K562 (cell line): ENCODE data around the gene SCAANT1. TPM values are rescaled to one million over a fixed set of nuclear protein-coding genes. Genes with fewer than 3 reads are reported as not detected.

ENCODE experiments used
- ATAC-seq: fragments of 200-7000 bp; cut with Tn5 transposase; 3 replicates; pipeline ENCODE4 v1.9.1; 2020; ENCODE audit warnings: moderate library complexity
- BruUV-seq: library from RNA; stranded (reverse); fragments of 400-500 nt; replicated peaks from 2 replicates; lab custom pipeline; 2021; lab: Mats Ljungman, UMichigan
- CTCF ChIA-PET: fragments of 300-600 bp; formaldehyde crosslinking; extraction: SDS; loops from one replicate; lab custom pipeline; 2021; ENCODE audit warnings: low intra/inter-chr PET ratio; lab: Yijun Ruan, JAX
- POLR2A ChIA-PET: fragments of 300-600, 350-650 bp; sonication (Branson Sonifier 250); formaldehyde crosslinking; extraction: SDS; loops from one replicate; lab custom pipeline; 2021; ENCODE audit warnings: antibody characterized with exemption, inconsistent platforms; lab: Yijun Ruan, JAX
- DNase-seq, 4 experiments: peaks; one replicate each; pipeline versions ENCODE4 v3.0.0 to v3.0.0-alpha.2; 2011 to 2018; ENCODE audit warnings: low spot score in 3 of 4, mixed read lengths in 3 of 4; ENCODE audit errors: extremely low read depth in 1 of 4
- FAIRE-seq: peaks from 2 replicates; lab custom pipeline; 2011; peaks lifted over from hg19 to GRCh38; lab: Jason Lieb, UNC
- H2AFZ ChIP-seq: 2 replicates; pipeline ENCODE4 v1.6.0; 2011; ENCODE audit warnings: low read depth, low read length, control low read depth, inconsistent platforms
- H3K27ac ChIP-seq: fragments of 200-600 bp; 3 replicates; pipeline ENCODE4 v1.8.0; 2011; ENCODE audit warnings: low read depth, mild to moderate bottlenecking, control low read depth, inconsistent platforms, low read length, moderate library complexity, mixed read lengths; ENCODE audit errors: extremely low read depth
- H3K27me3 ChIP-seq, 2 experiments: fragments of 300-600 bp in 1 of 2; 2 replicates in 1 of 2; 3 replicates in 1 of 2; pipeline versions ENCODE4 v1.6.0 to v1.8.0; 2011; ENCODE audit warnings: inconsistent platforms in 2 of 2, low read length in 2 of 2, mild to moderate bottlenecking in 1 of 2, mixed read lengths in 1 of 2, moderate library complexity in 1 of 2; ENCODE audit not compliant: control insufficient read depth in 2 of 2, insufficient read depth in 2 of 2
- H3K36me3 ChIP-seq: fragments of 300-600 bp; 3 replicates; pipeline ENCODE4 v1.8.0; 2011; ENCODE audit warnings: mild to moderate bottlenecking, low read length, inconsistent platforms; ENCODE audit not compliant: control insufficient read depth, insufficient read depth
- H3K4me1 ChIP-seq, 2 experiments: fragments of 200-600 bp in 1 of 2; replicated peaks in 1 of 2; 2 replicates in 1 of 2; 3 replicates in 1 of 2; pipeline versions ENCODE4 v1.5.1 to v1.8.0; 2011; ENCODE audit warnings: inconsistent platforms in 2 of 2, low read length in 2 of 2, mild to moderate bottlenecking in 1 of 2, mixed read lengths in 1 of 2, moderate library complexity in 1 of 2; ENCODE audit not compliant: control insufficient read depth in 2 of 2, insufficient read depth in 2 of 2
- H3K4me2 ChIP-seq: 2 replicates; pipeline ENCODE4 v1.6.1; 2011; ENCODE audit warnings: low read length, control low read depth, inconsistent platforms, mixed read lengths; ENCODE audit not compliant: insufficient read depth
- H3K4me3 ChIP-seq: fragments of 200-600 bp; sonication (generic), shearing (Covaris generic); 2 replicates; pipeline ENCODE4 v1.5.1; 2016; ENCODE audit warnings: control low read depth, inconsistent platforms
- H3K79me2 ChIP-seq: fragments of 200-600 bp; 3 replicates; pipeline ENCODE4 v1.8.0; 2011; ENCODE audit warnings: low read length, inconsistent platforms; ENCODE audit not compliant: control insufficient read depth, insufficient read depth
- H3K9ac ChIP-seq, 2 experiments: 2 replicates each; pipeline versions ENCODE4 v1.6.0 to v1.6.1; 2011; ENCODE audit warnings: low read depth in 2 of 2, low read length in 2 of 2, control low read depth in 1 of 2, inconsistent platforms in 1 of 2, mild to moderate bottlenecking in 1 of 2, mixed read lengths in 1 of 2; ENCODE audit not compliant: insufficient read depth in 1 of 2
- H3K9me1 ChIP-seq: one replicate; pipeline ENCODE4 v1.6.0; 2011; ENCODE audit warnings: inconsistent platforms, mild to moderate bottlenecking, low read length, moderate library complexity; ENCODE audit not compliant: control insufficient read depth, insufficient read depth
- H3K9me3 ChIP-seq: replicated peaks from 2 replicates; pipeline ENCODE4 v1.5.1; 2011; ENCODE audit warnings: low read depth, low read length, inconsistent platforms; ENCODE audit not compliant: control insufficient read depth, insufficient read depth
- H4K20me1 ChIP-seq: replicated peaks from 2 replicates; pipeline ENCODE4 v1.6.1; 2011; ENCODE audit warnings: low read length, inconsistent platforms, mixed read lengths; ENCODE audit not compliant: control insufficient read depth, insufficient read depth
- HMGXB4 ChIP-seq: sonication (generic); formaldehyde crosslinking; IDR thresholded peaks from 2 replicates; pipeline ENCODE4 v1.8.1; 2023; ENCODE audit warnings: mild to moderate bottlenecking, missing genetic modification reagents
- WGBS: fragments of 100-300 bp; shearing (Covaris generic); methylation state at CpG from one replicate; pipeline ENCODE4 v1.1.6; 2016; ENCODE audit warnings: low coverage, mixed read lengths; ENCODE audit not compliant: insufficient coverage; ENCODE audit errors: missing lambda C conversion rate; 5-methylcytosine and 5-hydroxymethylcytosine counted together
- in situ Hi-C: fragments of 300-500 bp; cut with MboI; formaldehyde crosslinking; loops from 4 replicates; pipeline ENCODE4 v1.15.0; 2018; ENCODE audit warnings: inconsistent platforms, mixed read lengths
- intact Hi-C: fragments of 100-400 bp; cut with micrococcal nuclease; formaldehyde crosslinking; loops from 2 replicates; pipeline ENCODE4 v1.14.2; 2022
- polyA plus RNA-seq, 8 experiments: library from polyadenylated mRNA; depleted of rRNA in 4 of 8; stranded (reverse) in 5 of 8; unstranded in 3 of 8; fragments of >200 nt; fragmentation: Nextera tagmentation in 2 of 8; fragmentation: Illumina TruSeq in 1 of 8; extraction: Ambion mirVana in 2 of 8; extraction: Trizol in 1 of 8; gene quantifications; 2 replicates each; pipeline versions ENCODE4 v1.2.1 to v1.2.3, GENCODE V29; 2011 to 2014; ENCODE audit warnings: inconsistent platforms in 1 of 8, missing spikeins in 1 of 8
- total RNA-seq, 7 experiments: library from RNA; depleted of rRNA in 6 of 7; stranded (reverse); fragments of >200 nt in 6 of 7; fragmentation: Illumina TruSeq in 2 of 7; extraction: Trizol in 2 of 7; gene quantifications; 2 replicates each; pipeline versions ENCODE4 v1.2.1 to v1.2.3, GENCODE V29; 2011 to 2021; ENCODE audit warnings: low replicate concordance in 1 of 7
- TF ChIP-seq, protein P1 (sequence below), 3 experiments: fragments of 200-800 bp in 1 of 3; fragments of 250-450 bp in 1 of 3; fragments of 450-650 bp in 1 of 3; sonication (Bioruptor Pico) in 1 of 3; sonication (Bioruptor generic) in 1 of 3; formaldehyde crosslinking in 1 of 3; IDR thresholded peaks; 2 replicates each; pipeline versions ENCODE4 v1.6.1 to v1.8.0; 2016 to 2022; ENCODE audit warnings: mild to moderate bottlenecking in 2 of 3, missing genetic modification characterization in 2 of 3, missing compliant biosample characterization in 1 of 3, moderate library complexity in 1 of 3

The SCAANT1 gene
- total and polyA plus RNA-seq, 9 of the 15 experiments (the other 6 are each of a cell fraction or from before 2014, with no cell fraction given), result not detected

GRCh38 chr3:63900010-63900409, 12.2 kb downstream of the SCAANT1 start:
- peaks cover 3% of the 10 kb centered on the region; the same call in 1 of the 3 replicates for H3K79me2 ChIP-seq
- H3K4me1 ChIP-seq, result no peaks in the 10 kb centered on the region; a peak in 1 of 5 replicates
- in situ Hi-C loops, result no loop called here
- no peak overlapping the region for H3K4me2 ChIP-seq
- ATAC-seq, result no peak
- no peak for DNase-seq
- no peaks in the 10 kb centered on the region for H3K9me3 ChIP-seq
- ChIA-PET POLR2A (no interaction called here), CTCF (no interaction called here)
- intact Hi-C loops, result no loop called here
- no peak overlapping the region for H2AFZ ChIP-seq
- no TSS peak for BruUV-seq
- H3K36me3 ChIP-seq, result peaks cover 17% of the 10 kb centered on the region; the same call in 2 of the 3 replicates
- no peak overlapping the region for H3K9ac ChIP-seq
- WGBS, result 87% methylated on average over 4 of the region's 5 CpGs
- no peaks in the 10 kb centered on the region for H3K27me3 ChIP-seq
- H3K27ac ChIP-seq, result no peak overlapping the region
- H3K4me3 ChIP-seq, result no peak overlapping the region
- no peak for FAIRE-seq
- TF ChIP-seq HMGXB4 (CRISPR knock-in tag), result no peak
- TF ChIP-seq, protein P1, sequence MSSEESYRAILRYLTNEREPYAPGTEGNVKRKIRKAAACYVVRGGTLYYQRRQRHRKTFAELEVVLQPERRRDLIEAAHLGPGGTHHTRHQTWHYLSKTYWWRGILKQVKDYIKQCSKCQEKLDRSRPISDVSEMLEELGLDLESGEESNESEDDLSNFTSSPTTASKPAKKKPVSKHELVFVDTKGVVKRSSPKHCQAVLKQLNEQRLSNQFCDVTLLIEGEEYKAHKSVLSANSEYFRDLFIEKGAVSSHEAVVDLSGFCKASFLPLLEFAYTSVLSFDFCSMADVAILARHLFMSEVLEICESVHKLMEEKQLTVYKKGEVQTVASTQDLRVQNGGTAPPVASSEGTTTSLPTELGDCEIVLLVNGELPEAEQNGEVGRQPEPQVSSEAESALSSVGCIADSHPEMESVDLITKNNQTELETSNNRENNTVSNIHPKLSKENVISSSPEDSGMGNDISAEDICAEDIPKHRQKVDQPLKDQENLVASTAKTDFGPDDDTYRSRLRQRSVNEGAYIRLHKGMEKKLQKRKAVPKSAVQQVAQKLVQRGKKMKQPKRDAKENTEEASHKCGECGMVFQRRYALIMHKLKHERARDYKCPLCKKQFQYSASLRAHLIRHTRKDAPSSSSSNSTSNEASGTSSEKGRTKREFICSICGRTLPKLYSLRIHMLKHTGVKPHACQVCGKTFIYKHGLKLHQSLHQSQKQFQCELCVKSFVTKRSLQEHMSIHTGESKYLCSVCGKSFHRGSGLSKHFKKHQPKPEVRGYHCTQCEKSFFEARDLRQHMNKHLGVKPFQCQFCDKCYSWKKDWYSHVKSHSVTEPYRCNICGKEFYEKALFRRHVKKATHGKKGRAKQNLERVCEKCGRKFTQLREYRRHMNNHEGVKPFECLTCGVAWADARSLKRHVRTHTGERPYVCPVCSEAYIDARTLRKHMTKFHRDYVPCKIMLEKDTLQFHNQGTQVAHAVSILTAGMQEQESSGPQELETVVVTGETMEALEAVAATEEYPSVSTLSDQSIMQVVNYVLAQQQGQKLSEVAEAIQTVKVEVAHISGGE (CRISPR knock-in tag; IDR thresholded peaks at IDR 0.05), result peak in 1 of 3 experiments; percentile 18; a peak in 1 of 6 replicates
- no peaks in the 10 kb centered on the region for H4K20me1 ChIP-seq
- no peaks in the 10 kb centered on the region for H3K9me1 ChIP-seq
